Thoracic aorta (tissue), 2 donors: ENCODE measurements around the gene PLXDC2. TPM values are rescaled to one million over a fixed set of nuclear protein-coding genes. Genes with fewer than 3 reads are reported as not detected.
"Not testable (repeated sequence)": the region's sequence is repeated elsewhere in the genome, so short reads cannot be mapped to it uniquely, and the experiment has no call there.

Experiments
- ATAC-seq: fragments of 150-250 bp; one replicate; pipeline ENCODE4 v1.8.0; 2017; ENCODE audit warnings: low read depth; ENCODE audit not compliant: insufficient number of reproducible peaks, low FRiP score
- DNase-seq: peaks from one replicate; pipeline ENCODE4 v3.0.0-alpha.2; 2020; ENCODE audit warnings: low spot score
- H3K27ac ChIP-seq, 2 donors: fragments of 200-600 bp; sonication (generic); 1 replicate in 1 of 2; 2 replicates in 1 of 2; pipeline ENCODE4 v1.5.1; 2016; ENCODE audit warnings: mild to moderate bottlenecking in 2 of 2, moderate library complexity in 2 of 2
- H3K27me3 ChIP-seq: fragments of 200-600 bp; sonication (generic); replicated peaks from 2 replicates; pipeline ENCODE4 v1.6.0; 2016; ENCODE audit warnings: mild to moderate bottlenecking; ENCODE audit not compliant: insufficient read depth
- H3K36me3 ChIP-seq: fragments of 200-600 bp; sonication (generic); one replicate; pipeline ENCODE4 v1.5.1; 2016
- H3K4me1 ChIP-seq, 2 donors: fragments of 200-600 bp; sonication (generic); 1 replicate in 1 of 2; 2 replicates in 1 of 2; pipeline versions ENCODE4 v1.5.1 to v1.6.0; 2016; ENCODE audit warnings: low read depth in 2 of 2, mild to moderate bottlenecking in 1 of 2; ENCODE audit not compliant: control insufficient read depth in 1 of 2
- H3K4me3 ChIP-seq: fragments of 200-600 bp; sonication (generic); 2 replicates; pipeline ENCODE4 v1.5.1; 2016; ENCODE audit warnings: mild to moderate bottlenecking
- H3K9me3 ChIP-seq: fragments of 200-600 bp; sonication (generic); 2 replicates; pipeline ENCODE4 v1.5.1; 2016
- CTCF ChIP-seq: fragments of 200-600 bp; sonication (generic); IDR thresholded peaks from one replicate; pipeline ENCODE4 v1.5.1; 2019; ENCODE audit warnings: antibody characterized with exemption
- total RNA-seq, 2 donors: library from RNA; depleted of rRNA; stranded (reverse); fragments of >200 nt; gene quantifications; one replicate each; pipeline versions ENCODE4 v1.1.0 to v1.2.3, GENCODE V29; 2016

PLXDC2 gene
- total RNA-seq, 2 donors from 2014 or later, result 105 to 155 TPM

- ATAC-seq, result no peak
- Histone ChIP-seq H3K36me3 (no peaks in the 10 kb centered on the region), H3K4me3 (no peak overlapping the region), H3K27ac (no peak overlapping the region), H3K4me1 (peaks cover 13 to 21% of the 10 kb centered on the region in 2 donors), H3K27me3 (no peaks in the 10 kb centered on the region), H3K9me3 (no peaks in the 10 kb centered on the region)
- TF ChIP-seq CTCF, result no peak
- no peak for DNase-seq
Observed at GRCh38 chr10:20041931-20042330, 225.7 kb downstream of the PLXDC2 start.

GRCh38 chr10:20045100-20045499 lies 228.9 kb downstream of the PLXDC2 start:
- H3K27me3 ChIP-seq, H3K36me3 ChIP-seq, H3K4me3 ChIP-seq, DNase-seq, H3K27ac ChIP-seq, H3K9me3 ChIP-seq, ATAC-seq: not testable (repeated sequence)
- peaks cover 13 to 21% of the 10 kb centered on the region in 2 donors for H3K4me1 ChIP-seq

- Histone ChIP-seq H3K27me3 (no peaks in the 10 kb centered on the region), H3K36me3 (no peaks in the 10 kb centered on the region), H3K9me3 (no peaks in the 10 kb centered on the region), H3K27ac (no peak overlapping the region), H3K4me1 (peaks cover 3 to 4% of the 10 kb centered on the region in 2 donors), H3K4me3 (no peak overlapping the region)
- no peak for TF ChIP-seq CTCF
- DNase-seq (no peak), ATAC-seq (no peak)
Observed at GRCh38 chr10:20048161-20048560, 231.9 kb downstream of the PLXDC2 start.

GRCh38 chr10:20058135-20058534 lies 241.9 kb downstream of the PLXDC2 start:
- no peaks in the 10 kb centered on the region for H3K27me3 ChIP-seq
- no peak overlapping the region for H3K27ac ChIP-seq
- no peak overlapping the region for H3K4me3 ChIP-seq
- TF ChIP-seq CTCF, result no peak
- DNase-seq (no peak), ATAC-seq (no peak)
- H3K9me3 ChIP-seq, result peaks cover 4% of the 10 kb centered on the region
- no peaks in the 10 kb centered on the region for H3K36me3 ChIP-seq
- peaks cover 7 to 16% of the 10 kb centered on the region in 2 donors for H3K4me1 ChIP-seq

GRCh38 chr10:20059084-20059835 lies 243.0 kb downstream of the PLXDC2 start:
- Histone ChIP-seq H3K27ac (no peak overlapping the region), H3K4me3 (no peak overlapping the region), H3K4me1 (peaks cover 7 to 16% of the 10 kb centered on the region in 2 donors), H3K9me3 (peaks cover 4% of the 10 kb centered on the region), H3K27me3 (no peaks in the 10 kb centered on the region), H3K36me3 (no peaks in the 10 kb centered on the region)
- ATAC-seq (no peak), DNase-seq (no peak)
- no peak for TF ChIP-seq CTCF

- DNase-seq, result no peak
- H3K27me3 ChIP-seq, result no peaks in the 10 kb centered on the region
- no peak overlapping the region for H3K27ac ChIP-seq
- H3K4me1 ChIP-seq, result no peaks in the 10 kb centered on the region
- TF ChIP-seq CTCF, result no peak
- H3K36me3 ChIP-seq, result no peaks in the 10 kb centered on the region
- ATAC-seq, result no peak
- H3K4me3 ChIP-seq, result no peak overlapping the region
- H3K9me3 ChIP-seq, result peaks cover 4% of the 10 kb centered on the region
Observed at GRCh38 chr10:20065814-20066213, 249.6 kb downstream of the PLXDC2 start.
